Raji (cell line): Measurements from ENCODE around the gene CCDC170.

ENCODE experiments used
- POLR2A ChIP-seq: IDR thresholded peaks from 2 replicates; pipeline ENCODE4 v1.6.1; 2011; ENCODE audit warnings: low read depth, low read length, control low read depth; ENCODE audit not compliant: insufficient read depth

Gene CCDC170

DNA sequence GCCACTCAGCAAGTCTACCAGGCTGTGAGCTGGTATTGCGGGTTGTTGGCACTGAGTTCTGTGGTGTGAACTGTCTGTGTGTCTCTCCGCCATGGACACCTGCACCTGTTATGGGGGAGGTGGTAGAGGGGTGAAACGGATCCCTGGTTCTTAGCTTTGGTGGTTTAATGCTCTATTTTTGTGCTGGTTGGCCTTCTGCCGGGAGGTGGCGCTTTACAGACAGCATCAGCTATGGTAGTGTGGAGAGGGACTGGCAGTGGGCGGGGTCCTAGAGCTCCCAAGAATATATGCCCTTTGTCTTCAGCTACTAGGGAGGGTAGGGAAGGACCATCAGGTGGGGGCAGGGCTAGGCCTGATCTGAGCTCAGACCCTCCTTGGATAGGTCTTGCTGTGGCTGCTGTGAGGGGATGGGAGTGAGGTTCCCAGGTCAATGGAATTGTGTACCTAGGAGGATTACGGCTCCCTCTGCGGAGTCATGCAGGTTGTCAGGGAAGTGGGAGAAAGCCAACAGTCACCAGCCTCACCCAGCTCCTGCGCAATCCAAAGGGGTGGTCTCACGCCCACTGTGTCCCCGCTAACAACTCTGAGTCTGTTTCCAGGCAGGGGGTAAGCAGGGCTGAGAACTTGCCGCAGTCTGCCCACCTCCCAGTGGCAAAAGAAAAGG lies 154.3 kb downstream of the CCDC170 start:
- no peak for TF ChIP-seq POLR2A

GRCh38 chr6:151649835-151650234 lies 156.0 kb downstream of the CCDC170 start:
- no peak for TF ChIP-seq POLR2A

DNA sequence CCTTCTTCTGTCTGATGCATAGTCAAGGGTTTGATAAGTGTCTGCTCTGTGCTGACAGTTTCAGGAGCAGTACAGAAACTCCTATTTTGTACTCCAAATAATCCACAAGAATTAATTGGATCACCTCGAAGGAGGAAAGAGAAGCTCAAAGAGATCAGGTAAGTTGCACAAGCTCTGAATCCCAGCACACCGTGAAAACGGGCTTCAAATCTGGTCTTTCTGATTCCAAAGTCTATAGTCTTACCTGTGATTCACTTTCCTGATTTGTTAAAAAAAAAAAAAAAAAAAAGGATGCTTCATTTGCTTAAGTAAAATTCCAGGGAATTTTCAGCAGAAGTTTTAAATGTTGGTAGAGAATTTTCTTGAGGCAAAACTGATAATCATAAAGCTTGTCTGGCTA lies 157.8 kb downstream of the CCDC170 start:
- no peak for TF ChIP-seq POLR2A

- TF ChIP-seq POLR2A = no peak
Measured at GRCh38 chr6:151652325-151652724, 158.5 kb downstream of the CCDC170 start.

DNA sequence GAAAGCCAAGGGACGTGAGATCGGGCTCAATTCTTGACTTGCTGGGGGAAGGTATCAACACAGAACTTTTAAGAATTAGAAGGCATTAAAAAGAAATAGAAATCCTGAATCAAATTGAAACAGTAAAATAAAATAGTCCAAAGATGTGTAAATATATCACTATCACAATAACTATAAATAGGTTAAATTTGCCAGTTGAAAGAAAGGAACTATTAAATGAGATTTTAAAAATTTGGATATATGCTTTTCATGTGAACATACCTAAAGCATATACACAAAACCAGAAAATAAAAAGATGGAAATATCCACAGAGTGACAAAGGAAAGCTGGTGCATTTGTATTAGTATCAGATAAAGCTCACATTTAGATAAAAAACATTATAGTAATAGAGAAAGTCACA lies 161.3 kb downstream of the CCDC170 start:
- no peak for TF ChIP-seq POLR2A

DNA sequence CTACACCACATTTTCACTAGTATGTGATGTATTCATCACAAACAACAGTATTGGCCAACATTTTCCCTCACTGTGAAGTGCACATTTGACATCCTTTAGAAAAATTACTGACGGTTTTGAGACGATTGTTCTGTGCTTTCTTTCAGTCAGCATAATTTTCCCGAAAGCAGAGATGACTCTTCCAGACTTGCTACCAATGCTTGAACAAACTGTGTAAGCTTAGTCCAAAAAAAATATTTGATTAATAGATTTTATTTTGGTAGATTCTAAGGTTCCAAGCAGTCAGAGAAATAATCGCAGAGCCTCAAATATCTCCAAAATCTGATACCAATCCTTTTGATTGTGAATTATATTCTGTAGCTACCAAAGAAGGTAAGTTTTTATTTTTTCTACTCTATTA lies 162.6 kb downstream of the CCDC170 start:
- TF ChIP-seq POLR2A = no peak

DNA sequence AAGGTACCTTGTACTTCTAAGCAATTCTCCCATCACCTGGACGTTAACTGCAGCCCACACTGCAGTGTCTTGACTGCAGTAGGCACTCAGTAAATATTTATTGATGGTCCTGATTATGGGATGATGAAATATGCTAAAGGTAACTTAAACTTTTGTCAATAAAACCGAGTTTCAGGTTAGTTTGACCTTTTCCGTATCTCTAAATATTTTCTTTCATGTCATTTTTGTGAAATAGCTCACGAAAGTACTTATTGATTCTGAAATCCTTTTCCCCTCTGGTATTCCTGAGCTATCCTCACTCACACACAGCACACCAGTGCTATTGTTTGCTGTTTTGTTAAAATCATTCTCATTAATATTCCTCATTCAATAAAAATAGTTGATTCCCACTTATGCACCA lies 164.3 kb downstream of the CCDC170 start:
- no peak for TF ChIP-seq POLR2A

GRCh38 chr6:151659212-151659611 lies 165.4 kb downstream of the CCDC170 start:
- no peak for TF ChIP-seq POLR2A

GRCh38 chr6:151661509-151661908 lies 167.7 kb downstream of the CCDC170 start:
- TF ChIP-seq POLR2A = no peak

- TF ChIP-seq POLR2A = no peak
Measured at GRCh38 chr6:151661928-151662327, 168.1 kb downstream of the CCDC170 start.

GRCh38 chr6:151663559-151663958 lies 169.7 kb downstream of the CCDC170 start:
- TF ChIP-seq POLR2A = no peak

DNA sequence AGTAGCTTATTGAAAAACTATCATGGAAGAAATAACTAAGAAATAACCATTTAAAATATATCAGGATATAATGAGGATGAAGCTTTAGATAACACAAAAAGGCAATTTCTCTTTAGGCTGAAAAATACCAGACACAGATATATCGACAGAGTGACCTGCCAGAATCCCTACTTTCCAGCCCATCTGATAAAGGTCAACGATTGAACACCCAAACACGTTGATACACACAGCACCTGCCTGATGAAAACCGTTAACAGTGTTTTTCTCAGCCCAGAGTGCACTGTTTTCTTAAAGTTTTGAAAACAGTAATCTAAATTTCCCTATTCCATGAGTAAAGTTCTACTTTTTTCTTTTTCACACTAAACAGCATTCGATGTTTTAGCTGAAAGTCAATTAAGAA lies 170.6 kb downstream of the CCDC170 start:
- no peak for TF ChIP-seq POLR2A

GRCh38 chr6:151665329-151665728 lies 171.5 kb downstream of the CCDC170 start:
- no peak for TF ChIP-seq POLR2A

DNA sequence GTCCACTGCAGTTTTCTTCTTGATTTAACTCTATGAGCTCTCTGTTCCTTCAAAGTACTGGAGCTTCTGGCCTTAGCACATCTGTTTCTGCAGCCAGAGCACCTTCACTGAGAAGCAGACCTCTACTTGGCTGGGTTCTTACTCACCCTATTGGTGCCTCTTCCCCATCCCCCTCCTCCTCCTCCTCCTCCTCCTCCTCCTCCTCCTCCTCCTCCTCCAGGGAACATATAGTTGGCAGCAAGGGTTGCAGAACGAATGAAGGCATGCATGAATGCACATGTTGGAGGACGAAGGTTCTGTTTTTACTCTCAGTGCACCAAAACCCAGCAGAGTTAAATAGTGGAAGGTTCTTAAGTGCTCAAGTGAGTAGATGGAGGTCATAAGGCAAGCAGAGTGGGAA lies 172.7 kb downstream of the CCDC170 start:
- no peak for TF ChIP-seq POLR2A

DNA sequence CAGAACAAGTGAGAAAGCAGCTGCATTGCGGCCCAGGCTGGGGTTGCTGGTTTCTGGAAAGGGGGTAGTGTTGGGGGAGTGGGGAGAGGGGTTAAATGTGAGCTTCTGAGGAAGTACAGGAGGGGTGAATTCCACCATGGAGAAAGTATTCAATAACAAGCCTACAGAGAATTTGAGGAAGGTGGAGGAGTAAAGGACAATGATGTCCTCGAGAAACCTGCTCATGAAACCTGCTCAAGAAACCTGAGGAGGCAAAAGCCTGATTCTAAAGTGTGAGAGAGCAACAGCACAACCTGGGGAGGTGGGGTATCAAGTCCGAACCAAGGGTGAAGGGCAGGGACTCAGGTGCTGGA lies 175.4 kb downstream of the CCDC170 start:
- no peak for TF ChIP-seq POLR2A

- TF ChIP-seq POLR2A = no peak
Measured at GRCh38 chr6:151670116-151670515, 176.3 kb downstream of the CCDC170 start.
